H1 (cell line): ENCODE data around the gene PIEZO1. TPM values are rescaled to one million over a fixed set of nuclear protein-coding genes. Genes with fewer than 3 reads are reported as not detected.

Experiments used
- BACH1 ChIP-seq: IDR thresholded peaks from 2 replicates; pipeline ENCODE4 v1.6.1; 2012; ENCODE audit warnings: low read length, improper control_type of control experiment
- CHD7 ChIP-seq: fragments of 300-600 bp; sonication (generic); IDR thresholded peaks from 2 replicates; pipeline ENCODE4 v1.7.1; 2012; ENCODE audit warnings: low read length, moderate library complexity, mild to moderate bottlenecking, inconsistent platforms; ENCODE audit not compliant: insufficient replicate concordance
- GABPA ChIP-seq: IDR thresholded peaks from 2 replicates; pipeline ENCODE4 v1.6.1; 2011; ENCODE audit warnings: mild to moderate bottlenecking, low read length, moderate library complexity, borderline replicate concordance; ENCODE audit not compliant: insufficient read depth
- KDM4A ChIP-seq: IDR thresholded peaks from one replicate; pipeline ENCODE4 v1.7.1; 2012; ENCODE audit warnings: low read depth, mild to moderate bottlenecking, moderate library complexity, low read length, inconsistent platforms; ENCODE audit not compliant: severe bottlenecking
- POLR2A ChIP-seq, 2 experiments: IDR thresholded peaks; 1 replicate in 1 of 2; 2 replicates in 1 of 2; pipeline ENCODE4 v1.6.1; 2011; ENCODE audit warnings: low read depth in 2 of 2, low read length in 2 of 2, mild to moderate bottlenecking in 2 of 2; ENCODE audit errors: control extremely low read depth in 1 of 2
- SRF ChIP-seq: IDR thresholded peaks from 2 replicates; pipeline ENCODE4 v1.6.1; 2011; ENCODE audit warnings: mild to moderate bottlenecking, low read depth, low read length, moderate library complexity
- ZNF274 ChIP-seq: IDR thresholded peaks from 2 replicates; pipeline ENCODE4 v1.7.0; 2012; ENCODE audit warnings: low read length, borderline replicate concordance; ENCODE audit errors: extremely low read depth
- polyA plus RNA-seq, 7 experiments: library from polyadenylated mRNA; depleted of rRNA in 3 of 7; stranded (reverse) in 5 of 7; unstranded in 2 of 7; fragments of >200 nt in 5 of 7; fragments of 200-250 nt in 2 of 7; gene quantifications; 1 replicate in 5 of 7; 2 replicates in 1 of 7; 4 replicates in 1 of 7; pipeline versions ENCODE4 v1.2.1 to v1.2.3, GENCODE V29; 2011 to 2013; ENCODE audit warnings: missing spikeins in 2 of 7, mixed read lengths in 2 of 7
- total RNA-seq: library from RNA; stranded (reverse); fragmentation: NEBNext Ultra II Directional; extraction: Animal tissue kit (Norgen Biotek cat#: 25700); gene quantifications from 2 replicates; pipeline ENCODE4 v1.2.1, GENCODE V29; 2021
- TF ChIP-seq, protein P1 (sequence below): IDR thresholded peaks from 2 replicates; pipeline ENCODE4 v1.6.1; 2012; ENCODE audit warnings: low read length, inconsistent platforms

The PIEZO1 gene
- total and polyA plus RNA-seq, 2 of the 8 experiments (the other 6 are each of a cell fraction or from before 2014, with no cell fraction given) = 42.3 to 67.5 TPM

GRCh38 chr16:88718178-88718577 lies 66.8 kb downstream of the PIEZO1 start (continued):
- no peak for TF ChIP-seq CHD7
- TF ChIP-seq, protein P1, sequence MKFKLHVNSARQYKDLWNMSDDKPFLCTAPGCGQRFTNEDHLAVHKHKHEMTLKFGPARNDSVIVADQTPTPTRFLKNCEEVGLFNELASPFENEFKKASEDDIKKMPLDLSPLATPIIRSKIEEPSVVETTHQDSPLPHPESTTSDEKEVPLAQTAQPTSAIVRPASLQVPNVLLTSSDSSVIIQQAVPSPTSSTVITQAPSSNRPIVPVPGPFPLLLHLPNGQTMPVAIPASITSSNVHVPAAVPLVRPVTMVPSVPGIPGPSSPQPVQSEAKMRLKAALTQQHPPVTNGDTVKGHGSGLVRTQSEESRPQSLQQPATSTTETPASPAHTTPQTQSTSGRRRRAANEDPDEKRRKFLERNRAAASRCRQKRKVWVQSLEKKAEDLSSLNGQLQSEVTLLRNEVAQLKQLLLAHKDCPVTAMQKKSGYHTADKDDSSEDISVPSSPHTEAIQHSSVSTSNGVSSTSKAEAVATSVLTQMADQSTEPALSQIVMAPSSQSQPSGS = no peak
- TF ChIP-seq KDM4A = no peak
- no peak for TF ChIP-seq BACH1
- TF ChIP-seq GABPA = no peak
- TF ChIP-seq POLR2A (IDR thresholded peaks at IDR 0.05; ENCODE audit: control extremely low read depth in 1 of 2, low read depth in 2 of 2, low read length in 2 of 2) = no peak
- TF ChIP-seq ZNF274 = no peak
- TF ChIP-seq SRF = no peak
